Natural killer cell (primary cell): Measurements from ENCODE around the gene BTBD9. TPM values are rescaled to one million over a fixed set of nuclear protein-coding genes. Genes with fewer than 3 reads are reported as not detected.

Source experiments
- ATAC-seq, 3 donors: fragments of 150-1000 bp in 2 of 3; fragments of 200-7000 bp in 1 of 3; cut with Tn5 transposase; 1 replicate in 1 of 3; 2 replicates in 2 of 3; pipeline ENCODE4 v1.10.0; 2021; ENCODE audit warnings: mild to moderate bottlenecking in 2 of 3, moderate library complexity in 2 of 3
- DNase-seq, 2 donors: peaks; one replicate each; pipeline versions ENCODE4 v3.0.0 to v3.0.0-alpha.2; 2013 to 2021; ENCODE audit warnings: mixed read lengths in 1 of 2
- H3K27ac ChIP-seq: one replicate; pipeline ENCODE4 v1.5.1; 2013; ENCODE audit warnings: mild to moderate bottlenecking, low read length
- H3K27me3 ChIP-seq: one replicate; pipeline ENCODE4 v1.6.1; 2013; ENCODE audit warnings: low read length; ENCODE audit not compliant: control insufficient read depth, insufficient read depth
- H3K36me3 ChIP-seq: one replicate; pipeline ENCODE4 v1.6.1; 2013; ENCODE audit warnings: low read length; ENCODE audit not compliant: control insufficient read depth, insufficient read depth
- H3K4me1 ChIP-seq: one replicate; pipeline ENCODE4 v1.6.1; 2013; ENCODE audit warnings: low read length; ENCODE audit not compliant: control insufficient read depth, insufficient read depth
- H3K4me3 ChIP-seq: one replicate; pipeline ENCODE4 v1.5.1; 2013; ENCODE audit warnings: low read length
- H3K9me3 ChIP-seq: one replicate; pipeline ENCODE4 v1.6.1; 2013; ENCODE audit warnings: low read length; ENCODE audit not compliant: control insufficient read depth, insufficient read depth
- H3K27ac Mint-ChIP-seq, 2 donors: one replicate each; pipeline ENCODE4 v1.8.0; 2022; ENCODE audit warnings: mild to moderate bottlenecking in 2 of 2, mixed read lengths in 2 of 2, moderate library complexity in 1 of 2
- H3K27me3 Mint-ChIP-seq, 2 donors: one replicate each; pipeline ENCODE4 v1.8.0; 2022; ENCODE audit warnings: low read depth in 2 of 2, mixed read lengths in 2 of 2
- H3K36me3 Mint-ChIP-seq: one replicate; pipeline ENCODE4 v1.8.0; 2022; ENCODE audit warnings: mixed read lengths
- H3K4me1 Mint-ChIP-seq, 2 donors: one replicate each; pipeline ENCODE4 v1.8.0; 2022; ENCODE audit warnings: mixed read lengths in 2 of 2
- H3K4me3 Mint-ChIP-seq: one replicate; pipeline ENCODE4 v1.8.0; 2022; ENCODE audit warnings: mild to moderate bottlenecking, moderate library complexity, mixed read lengths
- H3K9me3 Mint-ChIP-seq, 2 donors: one replicate each; pipeline ENCODE4 v1.8.0; 2022; ENCODE audit warnings: mixed read lengths in 2 of 2
- CTCF ChIP-seq: fragments of 200-600 bp; IDR thresholded peaks from one replicate; pipeline ENCODE4 v1.8.0; 2022; ENCODE audit warnings: antibody characterized with exemption
- WGBS: methylation state at CpG from one replicate; pipeline ENCODE4 v1.1.7; 2013; ENCODE audit warnings: missing lambda C conversion rate; ENCODE audit not compliant: insufficient coverage; 5-methylcytosine and 5-hydroxymethylcytosine counted together
- intact Hi-C: fragments of 100-400 bp; cut with micrococcal nuclease; formaldehyde crosslinking; loops from one replicate; pipeline ENCODE4 v1.14.2; 2022
- total RNA-seq, 4 donors: library from RNA; stranded (reverse); fragments of 120-200 nt in 1 of 4; gene quantifications; one replicate each; pipeline versions ENCODE4 v1.2.3 to v1.2.4, GENCODE V29; 2013 to 2022

The BTBD9 gene
- total RNA-seq, 3 donors from 2014 or later (not counting 1 experiment from before 2014, with no cell fraction given), result 51.6 to 70.3 (median 54.3) TPM

GRCh38 chr6:38177882-38178583 is 461.7 kb downstream of the BTBD9 start:
- 87% methylated on average over 14 of the region's 14 CpGs for WGBS
- Mint-ChIP-seq H3K36me3 (no peaks in the 10 kb centered on the region), H3K4me1 (peaks cover 0 to 17% of the 10 kb centered on the region in 2 donors), H3K9me3 (no peaks in the 10 kb centered on the region), H3K4me3 (no peak overlapping the region), H3K27me3 (no peaks in the 10 kb centered on the region), H3K27ac (peak overlapping the region in 1 of 2 donors; percentile 33)
- H3K4me3 ChIP-seq, result no peak overlapping the region
- no peak for DNase-seq
- H3K4me1 ChIP-seq, result no peaks in the 10 kb centered on the region
- H3K9me3 ChIP-seq, result no peaks in the 10 kb centered on the region
- TF ChIP-seq CTCF, result no peak
- H3K27ac ChIP-seq, result no peak overlapping the region
- H3K36me3 ChIP-seq, result no peaks in the 10 kb centered on the region
- H3K27me3 ChIP-seq, result no peaks in the 10 kb centered on the region
- no peak for ATAC-seq
- intact Hi-C loops, result no loop called here

GRCh38 chr6:38176797-38177751 is 462.7 kb downstream of the BTBD9 start:
- no peaks in the 10 kb centered on the region for H3K9me3 ChIP-seq
- H3K27ac ChIP-seq, result no peak overlapping the region
- H3K36me3 ChIP-seq, result no peaks in the 10 kb centered on the region
- H3K4me1 ChIP-seq, result no peaks in the 10 kb centered on the region
- no peak for ATAC-seq
- H3K27me3 Mint-ChIP-seq, result no peaks in the 10 kb centered on the region
- intact Hi-C loops, result no loop called here
- TF ChIP-seq CTCF, result no peak
- no peaks in the 10 kb centered on the region for H3K9me3 Mint-ChIP-seq
- peaks cover 0 to 17% of the 10 kb centered on the region in 2 donors for H3K4me1 Mint-ChIP-seq
- 93% methylated on average over 32 of the region's 32 CpGs for WGBS
- H3K36me3 Mint-ChIP-seq, result no peaks in the 10 kb centered on the region
- H3K4me3 Mint-ChIP-seq, result no peak overlapping the region
- no peak for DNase-seq
- H3K4me3 ChIP-seq, result no peak overlapping the region
- no peaks in the 10 kb centered on the region for H3K27me3 ChIP-seq
- no peak overlapping the region for H3K27ac Mint-ChIP-seq

GRCh38 chr6:38175786-38176185 is 463.9 kb downstream of the BTBD9 start:
- no peaks in the 10 kb centered on the region for H3K36me3 Mint-ChIP-seq
- intact Hi-C loops, result no loop called here
- 91% methylated on average over 11 of the region's 11 CpGs for WGBS
- H3K4me3 ChIP-seq, result no peak overlapping the region
- H3K4me1 ChIP-seq, result no peaks in the 10 kb centered on the region
- no peak overlapping the region for H3K4me3 Mint-ChIP-seq
- H3K27ac Mint-ChIP-seq, result no peak overlapping the region
- no peaks in the 10 kb centered on the region for H3K27me3 Mint-ChIP-seq
- no peak for TF ChIP-seq CTCF
- H3K27me3 ChIP-seq, result no peaks in the 10 kb centered on the region
- no peak for DNase-seq
- H3K27ac ChIP-seq, result no peak overlapping the region
- H3K4me1 Mint-ChIP-seq, result peaks cover 0 to 17% of the 10 kb centered on the region in 2 donors
- ATAC-seq, result no peak
- no peaks in the 10 kb centered on the region for H3K9me3 ChIP-seq
- no peaks in the 10 kb centered on the region for H3K9me3 Mint-ChIP-seq
- no peaks in the 10 kb centered on the region for H3K36me3 ChIP-seq
